CD4-positive, alpha-beta T cell treated with Interleukin-4 for 4 hours (primary cell): Measurements from ENCODE around the gene ITGAX.
"Not testable (repeated sequence)": the region's sequence is repeated elsewhere in the genome, so short reads cannot be mapped to it uniquely, and the experiment has no call there.

Experiments used
- DNase-seq: peaks from one replicate; pipeline ENCODE4 v3.0.0-alpha.2; 2020

The ITGAX gene

DNA sequence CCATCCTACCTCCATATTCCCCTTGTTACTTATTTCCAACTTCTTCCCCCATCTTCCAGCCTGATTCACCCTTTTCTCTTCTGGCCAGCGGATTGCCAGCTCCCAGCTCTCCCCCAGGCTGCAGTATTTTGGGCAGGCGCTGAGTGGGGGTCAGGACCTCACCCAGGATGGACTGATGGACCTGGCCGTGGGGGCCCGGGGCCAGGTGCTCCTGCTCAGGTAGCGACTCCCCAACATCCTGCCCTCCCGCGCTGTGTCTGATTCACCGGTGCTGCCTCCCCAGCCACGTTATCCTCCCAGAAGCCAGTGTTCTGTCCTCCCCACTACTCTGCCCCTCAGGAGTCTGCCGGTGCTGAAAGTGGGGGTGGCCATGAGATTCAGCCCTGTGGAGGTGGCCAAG is 57.8 kb downstream of the ITGAX start:
- no peak for DNase-seq

- DNase-seq: no peak
These were observed 58.4 kb downstream of the ITGAX start for GRCh38 chr16:31413381-31413780.

GRCh38 chr16:31413943-31414342 is 59.0 kb downstream of the ITGAX start:
- DNase-seq: no peak

- no peak for DNase-seq
These were observed 59.7 kb downstream of the ITGAX start for GRCh38 chr16:31414706-31415105.

DNA sequence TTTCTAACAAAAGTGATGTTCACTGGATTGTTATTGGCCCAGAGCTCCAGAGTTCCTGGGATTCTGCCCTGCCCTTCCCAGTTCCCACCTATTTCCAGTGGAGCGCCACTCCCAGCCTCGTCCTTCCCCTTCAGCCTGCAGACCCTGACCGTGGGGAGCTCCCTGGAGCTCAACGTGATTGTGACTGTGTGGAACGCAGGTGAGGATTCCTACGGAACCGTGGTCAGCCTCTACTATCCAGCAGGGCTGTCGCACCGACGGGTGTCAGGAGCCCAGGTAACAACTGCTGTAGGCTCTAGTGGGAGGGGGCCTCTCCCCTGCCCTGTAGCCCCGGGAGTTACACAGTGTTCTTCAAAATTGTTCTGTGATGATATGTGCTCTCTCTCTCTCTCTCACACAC is 61.4 kb downstream of the ITGAX start:
- DNase-seq: no peak

DNA sequence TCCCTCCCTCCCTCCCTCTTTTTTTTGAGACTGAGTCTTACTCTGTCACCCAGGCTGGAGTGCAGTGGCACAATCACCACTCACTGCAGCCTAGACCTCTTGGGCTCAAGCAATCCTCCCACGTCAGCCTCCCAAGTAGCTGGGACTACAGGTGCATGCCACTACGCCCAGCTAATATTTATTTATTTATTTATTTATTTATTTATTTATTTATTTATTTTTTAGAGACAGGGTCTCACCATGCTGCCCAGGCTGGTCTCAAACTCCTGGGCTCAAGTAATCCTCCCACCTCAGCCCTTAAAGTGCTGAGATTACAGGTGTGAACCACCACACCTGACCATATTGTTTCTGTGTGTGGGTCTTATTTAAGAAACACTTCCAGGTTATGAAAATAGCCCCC is 62.1 kb downstream of the ITGAX start:
- DNase-seq: not testable (repeated sequence)

DNA sequence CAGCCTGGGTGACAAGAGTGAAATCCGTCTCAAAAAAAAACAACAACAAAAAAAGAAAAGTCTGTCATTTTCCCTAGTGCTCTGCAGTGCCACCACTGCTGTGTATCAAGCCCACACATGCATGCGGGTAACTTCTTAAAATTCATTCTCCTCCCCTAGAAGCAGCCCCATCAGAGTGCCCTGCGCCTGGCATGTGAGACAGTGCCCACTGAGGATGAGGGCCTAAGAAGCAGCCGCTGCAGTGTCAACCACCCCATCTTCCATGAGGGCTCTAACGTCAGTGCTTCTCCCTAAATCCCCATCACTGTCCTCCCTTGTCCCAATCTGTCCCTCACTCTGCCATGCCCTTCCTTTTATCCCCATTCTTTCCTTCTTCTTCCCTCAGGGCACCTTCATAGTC is 62.9 kb downstream of the ITGAX start:
- no peak for DNase-seq

- no peak for DNase-seq
These were observed 65.1 kb downstream of the ITGAX start for GRCh38 chr16:31420037-31420436.

- DNase-seq: peak; percentile 62
These were observed 66.6 kb downstream of the ITGAX start for GRCh38 chr16:31421587-31421986.

DNA sequence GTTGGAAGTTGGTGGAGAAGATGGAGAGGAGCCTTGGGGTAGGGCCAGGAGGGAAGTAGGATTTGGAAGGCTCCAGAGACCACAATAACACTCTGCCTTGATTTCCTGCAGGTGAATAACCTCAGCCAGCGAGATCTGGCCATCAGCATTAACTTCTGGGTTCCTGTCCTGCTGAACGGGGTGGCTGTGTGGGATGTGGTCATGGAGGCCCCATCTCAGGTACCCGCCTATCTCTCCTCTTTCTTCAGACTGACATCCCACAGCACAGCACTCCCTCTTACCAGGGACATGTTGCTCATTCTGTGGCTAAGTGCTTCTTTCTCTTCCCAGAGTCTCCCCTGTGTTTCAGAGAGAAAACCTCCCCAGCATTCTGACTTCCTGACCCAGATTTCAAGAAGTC is 68.3 kb downstream of the ITGAX start:
- DNase-seq: no peak

GRCh38 chr16:31423801-31424200 is 68.8 kb downstream of the ITGAX start:
- DNase-seq: no peak

GRCh38 chr16:31427441-31428278 is 72.7 kb downstream of the ITGAX start:
- peak; percentile 51 for DNase-seq

- no peak for DNase-seq
These were observed 73.3 kb downstream of the ITGAX start, which contains the start of gene COX6A2 for GRCh38 chr16:31428279-31428597. COX6A2 (minus strand) TSS chr16:31428360; CDS start chr16:31428325, 35 bp downstream.

GRCh38 chr16:31428638-31429247 is 73.8 kb downstream of the ITGAX start:
- no peak for DNase-seq

GRCh38 chr16:31429314-31429713 is 74.3 kb downstream of the ITGAX start:
- no peak for DNase-seq

- DNase-seq: no peak
These were observed 74.8 kb downstream of the ITGAX start for GRCh38 chr16:31429796-31430195.

DNA sequence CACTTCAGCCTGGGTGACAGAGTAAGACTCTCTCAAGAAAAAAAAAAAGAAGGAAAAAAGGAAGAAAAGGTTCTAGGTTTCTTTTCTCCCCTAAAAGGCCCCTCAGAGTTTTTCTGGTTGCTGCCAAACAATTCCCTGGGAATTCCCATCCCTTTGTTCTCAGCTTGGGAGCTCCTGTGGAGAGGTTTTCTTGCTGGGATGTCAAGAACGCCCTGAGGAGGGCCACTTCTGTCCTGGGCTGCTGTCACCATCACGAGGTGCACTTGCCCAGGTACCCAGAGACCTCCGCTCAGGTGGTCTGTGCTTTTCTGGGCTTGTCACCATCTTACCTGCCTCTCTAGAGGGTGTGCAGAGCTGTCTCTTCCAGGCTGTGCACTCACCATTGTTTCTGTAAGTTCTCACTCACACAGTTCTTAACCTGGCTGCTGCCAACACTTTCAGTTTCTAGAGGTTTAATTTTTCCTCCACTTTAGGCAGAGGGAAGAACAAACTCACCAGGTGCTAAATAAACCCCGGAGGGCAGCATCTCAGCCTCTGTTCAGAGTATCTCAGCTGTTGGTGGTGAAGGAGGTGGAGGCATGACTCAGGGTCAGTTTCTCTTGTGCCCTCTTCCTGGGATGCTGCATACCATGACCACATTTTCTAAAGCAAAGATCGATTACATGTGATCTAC is 75.5 kb downstream of the ITGAX start:
- no peak for DNase-seq
